Ramos (cell line): ENCODE measurements around the gene EPHA8.

ENCODE experiments used
- in situ Hi-C: fragments of 300-500 bp; cut with MboI; formaldehyde crosslinking; loops from one replicate; pipeline ENCODE4 v1.14.3; 2022; ENCODE audit warnings: low sequenced_read_pairs; ENCODE audit not compliant: unreplicated experiment

EPHA8 gene

DNA sequence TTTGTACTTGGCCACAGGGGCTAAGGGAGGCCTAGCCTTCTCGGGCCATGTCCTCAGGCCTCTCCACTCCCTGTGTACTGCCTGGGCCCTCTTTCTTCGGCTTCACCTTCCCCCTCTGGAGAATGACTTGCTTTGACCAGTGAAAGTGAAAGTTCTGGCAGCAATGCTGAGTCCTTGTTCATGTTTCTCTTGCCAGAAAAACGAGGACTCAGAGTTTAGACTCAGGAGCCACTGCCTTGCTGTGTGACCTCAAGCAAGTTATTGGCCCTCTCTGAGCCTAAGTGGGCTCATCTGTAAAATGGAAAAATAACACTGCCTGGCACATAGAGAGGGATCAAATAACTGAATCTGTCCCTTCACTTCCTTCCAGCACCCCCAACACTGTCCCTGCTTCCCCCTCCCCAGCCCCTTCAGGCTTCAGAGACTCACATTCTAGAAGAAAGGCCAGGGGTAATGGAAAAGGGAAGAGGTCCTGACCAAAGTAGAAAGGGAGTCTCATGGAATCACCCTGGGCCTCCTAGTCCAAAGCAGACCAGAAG, 74.7 kb downstream of the EPHA8 start:
- in situ Hi-C loops, result loop anchor here (5.0 kb wide), 1 partner anchor 221 kb away; no protein-coding TSS in a partner anchor

DNA sequence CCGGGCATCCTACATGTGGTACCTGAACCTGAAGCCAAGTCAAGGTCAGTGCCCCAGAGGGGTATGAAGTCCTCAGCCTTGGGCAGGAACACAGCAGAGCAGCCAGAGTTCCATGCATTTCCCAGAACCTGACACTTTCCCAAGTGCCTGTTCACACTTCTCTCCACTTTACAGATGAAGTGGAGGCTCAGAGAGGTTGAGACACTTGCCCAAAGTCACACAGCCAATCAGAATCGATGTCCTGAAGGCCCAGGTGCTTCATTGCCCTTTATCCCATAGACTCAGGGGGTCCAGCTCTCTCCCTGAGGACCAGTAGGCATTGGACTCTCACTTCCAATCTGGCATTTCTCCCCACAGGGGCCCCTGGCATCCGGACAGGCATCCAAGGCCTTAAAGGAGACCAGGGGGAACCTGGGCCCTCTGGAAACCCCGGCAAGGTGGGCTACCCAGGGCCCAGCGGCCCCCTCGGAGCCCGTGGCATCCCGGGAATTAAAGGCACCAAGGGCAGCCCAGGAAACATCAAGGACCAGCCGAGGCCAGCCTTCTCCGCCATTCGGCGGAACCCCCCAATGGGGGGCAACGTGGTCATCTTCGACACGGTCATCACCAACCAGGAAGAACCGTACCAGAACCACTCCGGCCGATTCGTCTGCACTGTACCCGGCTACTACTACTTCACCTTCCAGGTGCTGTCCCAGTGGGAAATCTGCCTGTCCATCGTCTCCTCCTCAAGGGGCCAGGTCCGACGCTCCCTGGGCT, 75.4 kb downstream of the EPHA8 start:
- in situ Hi-C loops, result loop anchor here (5.0 kb wide), 1 partner anchor 221 kb away; no protein-coding TSS in a partner anchor

DNA sequence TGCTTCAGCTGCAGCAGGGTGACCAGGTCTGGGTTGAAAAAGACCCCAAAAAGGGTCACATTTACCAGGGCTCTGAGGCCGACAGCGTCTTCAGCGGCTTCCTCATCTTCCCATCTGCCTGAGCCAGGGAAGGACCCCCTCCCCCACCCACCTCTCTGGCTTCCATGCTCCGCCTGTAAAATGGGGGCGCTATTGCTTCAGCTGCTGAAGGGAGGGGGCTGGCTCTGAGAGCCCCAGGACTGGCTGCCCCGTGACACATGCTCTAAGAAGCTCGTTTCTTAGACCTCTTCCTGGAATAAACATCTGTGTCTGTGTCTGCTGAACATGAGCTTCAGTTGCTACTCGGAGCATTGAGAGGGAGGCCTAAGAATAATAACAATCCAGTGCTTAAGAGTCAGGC, 76.0 kb downstream of the EPHA8 start:
- in situ Hi-C loops, result loop anchor here (5.0 kb wide), 1 partner anchor 222 kb away; no protein-coding TSS in a partner anchor

DNA sequence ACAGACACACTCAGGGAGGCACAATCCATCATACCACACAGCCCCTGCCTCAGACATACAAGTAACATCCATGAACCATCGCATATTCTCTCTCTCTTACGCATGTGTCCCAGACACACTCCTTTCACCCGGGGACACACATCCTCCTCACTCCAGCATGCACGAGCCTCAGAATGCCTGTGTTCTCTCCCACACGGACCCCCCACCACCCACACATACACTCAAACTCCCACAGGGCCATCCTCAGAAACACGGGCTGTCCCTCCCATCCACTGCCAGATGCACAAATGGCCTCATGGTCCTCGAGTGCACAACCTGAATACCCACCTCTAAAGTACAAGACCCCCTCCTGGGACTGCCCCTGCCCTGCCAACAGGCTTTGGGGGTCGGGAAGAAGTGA, 78.0 kb downstream of the EPHA8 start:
- in situ Hi-C loops, result loop anchor here (10.0 kb wide), 1 partner anchor 516 kb away; no protein-coding TSS in a partner anchor

DNA sequence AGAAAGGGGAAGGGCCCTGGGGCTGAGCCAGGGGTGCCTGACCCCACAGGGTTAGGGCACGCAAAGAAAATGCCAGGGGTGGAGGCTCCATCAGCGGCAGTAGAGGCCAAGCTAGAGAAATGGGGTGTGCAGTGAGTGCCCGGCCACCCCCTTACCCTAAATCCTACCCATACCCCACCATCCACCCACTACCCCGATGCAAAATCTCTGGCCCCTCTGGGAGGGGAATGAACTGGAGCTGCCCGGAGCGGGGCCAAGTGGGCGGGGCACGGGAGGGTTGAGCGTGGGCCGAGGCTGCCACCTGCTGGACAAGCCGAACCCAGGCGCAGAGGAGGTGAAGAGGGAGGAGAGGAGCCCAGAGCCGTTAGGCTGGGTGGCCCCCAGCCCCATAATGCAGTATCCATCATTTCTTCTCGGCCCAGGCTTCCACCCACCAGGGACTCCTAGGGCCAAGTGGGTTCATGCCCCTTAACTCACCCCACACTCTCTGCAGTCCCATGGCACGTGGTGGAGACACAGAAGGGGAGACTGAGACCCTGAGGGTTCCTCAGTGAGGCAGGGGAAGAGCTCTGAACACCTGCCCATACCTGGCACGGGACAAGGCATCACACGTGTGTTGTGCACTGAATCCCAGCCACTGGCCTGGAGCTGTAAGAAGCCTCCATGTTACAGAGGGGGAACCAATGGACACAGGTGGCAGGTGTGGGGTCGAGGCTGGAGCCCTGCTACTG, 78.8 kb downstream of the EPHA8 start:
- in situ Hi-C loops, result loop anchor here (10.0 kb wide), 1 partner anchor 517 kb away; no protein-coding TSS in a partner anchor

DNA sequence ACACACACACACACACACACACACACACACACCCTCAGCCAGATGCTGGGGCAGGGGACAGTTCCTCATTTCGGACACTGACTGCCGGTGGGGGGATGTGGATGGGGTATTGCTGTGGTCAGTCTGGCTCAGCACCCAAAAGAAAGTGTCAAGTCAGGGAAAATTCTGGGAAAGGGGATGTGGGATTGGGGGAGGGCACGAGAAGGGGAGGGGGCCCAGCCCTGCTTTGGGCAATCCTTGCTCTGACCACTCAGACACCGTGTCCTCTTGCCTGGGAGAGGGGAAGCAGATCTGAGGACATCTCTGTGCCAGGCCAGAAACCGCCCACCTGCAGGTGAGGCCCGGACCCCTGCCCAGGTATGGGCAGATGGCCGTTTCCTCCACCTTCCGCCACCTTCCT, 80.1 kb downstream of the EPHA8 start, which contains the start of gene C1QC:
TSS of gene C1QC (plus strand) at position 253 of the 400 bp plus-strand sequence. CDS start 391 bp downstream, outside the sequence.
- in situ Hi-C loops, result loop anchor here (10.0 kb wide), 1 partner anchor 519 kb away; no protein-coding TSS in a partner anchor

DNA sequence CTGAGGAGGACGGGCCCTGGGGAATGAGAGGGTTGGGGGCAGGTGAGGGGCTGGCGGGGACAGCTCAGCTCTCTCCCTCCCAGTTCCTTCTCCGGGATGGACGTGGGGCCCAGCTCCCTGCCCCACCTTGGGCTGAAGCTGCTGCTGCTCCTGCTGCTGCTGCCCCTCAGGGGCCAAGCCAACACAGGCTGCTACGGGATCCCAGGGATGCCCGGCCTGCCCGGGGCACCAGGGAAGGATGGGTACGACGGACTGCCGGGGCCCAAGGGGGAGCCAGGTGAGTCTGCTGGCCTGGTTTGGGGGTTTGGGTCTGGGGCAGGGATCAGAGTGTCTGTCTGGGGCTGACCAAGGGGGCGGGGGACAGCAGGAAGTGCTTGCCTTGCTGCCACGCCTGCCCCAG, 80.6 kb downstream of the EPHA8 start:
- in situ Hi-C loops, result loop anchor here (10.0 kb wide), 1 partner anchor 519 kb away; no protein-coding TSS in a partner anchor

DNA sequence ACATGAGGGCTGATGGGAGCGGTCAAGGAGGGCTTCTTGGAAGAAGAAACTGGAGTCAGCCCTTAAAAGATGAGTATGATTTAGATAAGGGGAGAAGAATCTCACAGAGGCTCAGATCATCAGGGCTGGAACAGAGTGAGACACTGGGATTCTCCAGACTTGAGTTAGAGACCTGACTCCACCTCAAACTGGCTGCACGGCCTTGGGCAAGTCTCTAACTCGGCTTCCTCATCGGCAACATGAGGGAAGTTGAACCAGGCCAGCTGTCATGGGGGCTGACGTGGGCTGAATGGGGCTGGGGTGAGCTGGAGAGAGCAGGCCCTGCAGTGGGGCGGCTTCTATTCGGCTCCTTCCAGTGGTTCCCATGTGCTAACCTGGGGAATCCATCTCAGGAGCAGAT, 82.6 kb downstream of the EPHA8 start:
- in situ Hi-C loops, result loop anchor here (10.0 kb wide), 1 partner anchor 521 kb away; no protein-coding TSS in a partner anchor

DNA sequence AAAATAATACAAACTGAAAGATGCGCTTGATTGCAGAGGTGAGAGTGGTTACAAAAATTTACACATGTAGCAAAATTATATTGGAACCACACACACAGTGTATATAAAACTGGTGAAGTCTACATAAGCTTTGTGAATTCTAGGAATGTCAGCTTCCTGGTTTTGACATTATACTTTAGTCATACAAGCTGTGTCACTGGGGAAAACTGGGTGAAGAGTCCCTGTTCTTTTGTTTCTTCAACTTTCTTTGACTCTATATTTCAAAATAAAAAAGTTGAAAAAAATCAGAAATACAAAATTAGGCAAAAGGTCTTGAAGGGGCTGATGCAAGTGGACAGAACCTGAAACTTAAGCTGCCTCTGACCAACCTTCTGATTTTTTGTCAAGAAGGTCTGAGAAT, 83.1 kb downstream of the EPHA8 start:
- in situ Hi-C loops, result loop anchor here (10.0 kb wide), 1 partner anchor 522 kb away; no protein-coding TSS in a partner anchor

DNA sequence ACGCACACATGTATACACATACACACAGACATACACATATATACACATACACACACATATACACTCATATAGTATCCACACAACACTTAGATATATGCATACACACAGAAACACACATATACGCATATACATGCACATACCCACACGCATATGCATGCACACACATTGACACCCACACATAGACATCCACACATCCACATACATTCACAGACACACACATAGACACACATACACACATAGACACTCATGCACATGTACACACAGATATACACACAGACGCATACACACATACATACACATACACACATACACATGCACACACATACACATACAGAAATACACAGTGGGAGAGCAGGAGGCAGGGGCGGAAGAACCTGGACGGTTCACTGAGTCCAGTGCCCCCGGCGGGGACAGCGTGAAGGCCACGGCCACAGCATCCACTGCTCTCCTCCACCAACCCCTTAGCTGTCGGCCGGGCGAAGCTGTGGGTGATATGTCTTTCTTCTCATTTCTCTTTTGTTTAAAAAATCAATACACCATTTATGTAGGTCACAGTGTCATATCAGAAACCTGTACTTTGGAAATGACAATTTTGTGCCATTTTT, 86.9 kb downstream of the EPHA8 start:
- in situ Hi-C loops, result no loop called here

DNA sequence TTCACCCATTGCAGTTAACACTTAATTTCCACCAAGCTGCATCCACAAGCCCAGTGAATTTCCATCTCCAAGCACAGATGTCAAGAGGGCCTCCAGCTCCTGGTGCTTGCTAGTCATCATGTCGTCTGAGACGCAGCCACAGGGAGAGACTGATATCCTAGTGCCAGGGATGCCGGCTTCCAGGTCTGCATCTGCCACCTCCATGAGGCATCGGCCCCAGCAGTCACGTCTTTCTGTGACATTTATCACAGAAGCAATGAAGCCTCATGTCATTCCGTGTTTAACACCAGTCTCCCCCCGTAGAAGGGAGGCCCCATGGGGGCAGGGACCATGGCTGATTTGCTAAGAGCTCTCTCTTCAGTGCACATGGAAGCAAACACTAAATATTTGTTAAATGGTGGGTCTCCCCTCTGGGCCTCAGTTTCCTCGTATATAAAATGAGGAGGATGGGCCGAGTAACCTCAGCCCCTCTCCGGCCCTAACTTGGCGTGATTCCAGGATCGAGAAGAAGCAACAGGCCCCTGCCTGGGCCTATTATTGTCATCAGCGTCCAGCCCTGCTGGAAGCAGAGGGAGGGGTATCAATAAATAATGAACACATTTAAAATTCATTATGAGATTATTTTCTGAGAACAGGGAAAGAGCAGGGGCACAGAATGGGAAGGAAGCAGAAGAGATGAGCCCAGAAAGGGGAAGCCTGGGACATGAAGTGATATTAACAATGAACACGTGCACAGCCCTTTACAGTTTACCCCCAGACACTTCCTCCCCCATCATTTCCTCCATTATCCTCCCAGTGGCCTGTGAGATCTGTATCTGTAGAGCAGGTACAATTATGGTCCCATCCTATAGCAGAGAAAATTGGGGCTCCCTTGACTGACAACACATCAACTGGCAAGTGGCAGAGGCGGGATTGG, 88.9 kb downstream of the EPHA8 start:
- in situ Hi-C loops, result no loop called here

DNA sequence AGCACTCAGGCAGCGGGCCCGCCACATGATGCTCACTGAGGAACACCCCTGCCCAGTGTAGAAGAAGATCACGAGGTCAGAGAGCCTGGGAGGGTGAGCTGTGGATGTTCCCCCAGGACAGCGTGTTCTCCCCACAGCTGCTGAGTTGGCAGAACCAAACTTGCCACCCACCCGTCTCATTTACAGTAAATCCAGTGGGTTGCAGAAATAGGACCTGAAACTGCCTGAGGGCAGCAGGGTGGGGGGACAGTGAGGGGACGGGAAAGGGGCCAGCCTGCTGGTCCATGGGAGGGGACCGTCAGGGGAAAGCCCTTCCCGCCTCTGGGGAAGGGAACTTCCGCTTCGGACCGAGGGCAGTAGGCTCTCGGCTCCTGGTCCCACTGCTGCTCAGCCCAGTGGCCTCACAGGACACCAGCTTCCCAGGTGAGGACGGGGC, 89.6 kb downstream of the EPHA8 start, which contains the start of gene C1QB:
TSS of gene C1QB (plus strand) at position 356 of the 436 bp plus-strand sequence. CDS start 6,227 bp downstream, outside the sequence.
- in situ Hi-C loops, result no loop called here
